ENCODE data around the gene CEND1.

- TF ChIP-seq POLR2AphosphoS5 (IDR thresholded peaks at IDR 0.05; ENCODE audit: low read depth, low read length) (no peak), TAF1 (IDR thresholded peaks at IDR 0.05; ENCODE audit: borderline replicate concordance, insufficient read depth, low read length) (no peak), SIN3A (IDR thresholded peaks at IDR 0.05; ENCODE audit: borderline replicate concordance, insufficient read depth, low read length) (no peak)
Observed at GRCh38 chr11:815675-816432, 26.0 kb upstream of the CEND1 start.

All from PFSK-1 (cell line).